ENCODE data around the gene VPREB1.
"Not testable (repeated sequence)": the region's sequence is repeated elsewhere in the genome, so short reads cannot be mapped to it uniquely, and the experiment has no call there.

DNA sequence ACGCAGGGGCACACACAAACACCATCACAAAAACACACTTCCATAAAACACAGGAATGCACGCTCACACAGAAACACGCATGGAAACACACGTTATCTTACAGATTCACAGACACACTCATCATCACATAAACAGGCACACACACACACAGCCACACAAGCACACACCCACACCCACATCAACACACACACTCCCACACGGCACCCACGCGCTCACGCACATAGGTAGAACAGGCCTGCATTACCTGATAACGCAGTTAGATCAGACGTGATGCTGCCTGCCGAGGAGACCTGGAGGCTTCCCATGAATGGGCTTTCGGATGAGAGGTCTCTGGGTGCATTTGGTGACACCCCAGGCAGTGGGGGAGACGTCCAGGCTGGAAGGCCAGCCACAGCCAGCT, 11.5 kb downstream of the VPREB1 start:
- TF ChIP-seq, protein P1, sequence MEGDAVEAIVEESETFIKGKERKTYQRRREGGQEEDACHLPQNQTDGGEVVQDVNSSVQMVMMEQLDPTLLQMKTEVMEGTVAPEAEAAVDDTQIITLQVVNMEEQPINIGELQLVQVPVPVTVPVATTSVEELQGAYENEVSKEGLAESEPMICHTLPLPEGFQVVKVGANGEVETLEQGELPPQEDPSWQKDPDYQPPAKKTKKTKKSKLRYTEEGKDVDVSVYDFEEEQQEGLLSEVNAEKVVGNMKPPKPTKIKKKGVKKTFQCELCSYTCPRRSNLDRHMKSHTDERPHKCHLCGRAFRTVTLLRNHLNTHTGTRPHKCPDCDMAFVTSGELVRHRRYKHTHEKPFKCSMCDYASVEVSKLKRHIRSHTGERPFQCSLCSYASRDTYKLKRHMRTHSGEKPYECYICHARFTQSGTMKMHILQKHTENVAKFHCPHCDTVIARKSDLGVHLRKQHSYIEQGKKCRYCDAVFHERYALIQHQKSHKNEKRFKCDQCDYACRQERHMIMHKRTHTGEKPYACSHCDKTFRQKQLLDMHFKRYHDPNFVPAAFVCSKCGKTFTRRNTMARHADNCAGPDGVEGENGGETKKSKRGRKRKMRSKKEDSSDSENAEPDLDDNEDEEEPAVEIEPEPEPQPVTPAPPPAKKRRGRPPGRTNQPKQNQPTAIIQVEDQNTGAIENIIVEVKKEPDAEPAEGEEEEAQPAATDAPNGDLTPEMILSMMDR (IDR thresholded peaks at IDR 0.05) = not testable (repeated sequence)
- not testable (repeated sequence) for TF ChIP-seq POLR2A (IDR thresholded peaks at IDR 0.05)
